ENCODE results near the gene SV2C.
"Not testable (repeated sequence)": the region's sequence is repeated elsewhere in the genome, so short reads cannot be mapped to it uniquely, and the experiment has no call there.

SV2C gene, protein sequence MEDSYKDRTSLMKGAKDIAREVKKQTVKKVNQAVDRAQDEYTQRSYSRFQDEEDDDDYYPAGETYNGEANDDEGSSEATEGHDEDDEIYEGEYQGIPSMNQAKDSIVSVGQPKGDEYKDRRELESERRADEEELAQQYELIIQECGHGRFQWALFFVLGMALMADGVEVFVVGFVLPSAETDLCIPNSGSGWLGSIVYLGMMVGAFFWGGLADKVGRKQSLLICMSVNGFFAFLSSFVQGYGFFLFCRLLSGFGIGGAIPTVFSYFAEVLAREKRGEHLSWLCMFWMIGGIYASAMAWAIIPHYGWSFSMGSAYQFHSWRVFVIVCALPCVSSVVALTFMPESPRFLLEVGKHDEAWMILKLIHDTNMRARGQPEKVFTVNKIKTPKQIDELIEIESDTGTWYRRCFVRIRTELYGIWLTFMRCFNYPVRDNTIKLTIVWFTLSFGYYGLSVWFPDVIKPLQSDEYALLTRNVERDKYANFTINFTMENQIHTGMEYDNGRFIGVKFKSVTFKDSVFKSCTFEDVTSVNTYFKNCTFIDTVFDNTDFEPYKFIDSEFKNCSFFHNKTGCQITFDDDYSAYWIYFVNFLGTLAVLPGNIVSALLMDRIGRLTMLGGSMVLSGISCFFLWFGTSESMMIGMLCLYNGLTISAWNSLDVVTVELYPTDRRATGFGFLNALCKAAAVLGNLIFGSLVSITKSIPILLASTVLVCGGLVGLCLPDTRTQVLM

DNA sequence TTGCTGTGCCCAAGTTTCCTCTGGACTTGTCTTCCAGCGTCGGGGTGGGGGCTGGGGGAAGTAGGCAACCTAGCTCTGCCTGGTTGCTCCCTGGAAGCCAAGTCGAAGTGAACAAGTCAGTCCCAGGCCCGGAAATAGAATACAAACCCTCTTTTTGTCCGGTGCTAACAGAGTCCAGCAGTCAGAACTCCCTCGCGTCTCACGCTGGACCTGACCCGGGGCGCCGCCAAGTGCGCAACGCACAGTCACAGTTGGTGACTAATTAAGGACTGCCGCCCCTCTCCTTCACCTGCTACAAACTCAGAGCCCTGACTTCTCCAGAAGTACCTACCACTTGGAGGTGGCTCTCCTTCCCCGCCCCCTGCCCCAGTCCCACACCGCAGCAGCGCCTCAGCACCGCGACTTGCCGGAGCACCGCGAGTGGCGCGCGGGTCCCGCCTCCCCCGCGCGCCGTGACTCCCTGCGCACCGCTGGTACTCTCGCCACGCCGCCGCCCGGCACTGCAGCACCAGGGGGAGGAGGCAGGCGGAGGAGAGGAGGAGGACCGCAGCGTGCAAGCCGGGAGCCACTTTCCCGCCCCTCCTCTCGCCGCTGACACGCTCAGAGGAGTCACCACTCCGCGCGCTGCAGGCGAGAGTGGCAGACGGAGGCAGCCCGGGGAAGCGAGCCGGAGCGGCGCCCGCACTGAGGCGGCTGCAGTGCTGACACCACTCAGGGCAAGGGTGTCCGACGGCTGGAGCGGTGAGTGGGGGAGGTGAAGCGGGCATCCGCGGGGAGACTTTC lies at the start of gene SV2C:
SV2C (plus strand) TSS at position 612 of the 783 bp plus-strand sequence. CDS start 48,368 bp downstream, outside the sequence.
- peak; percentile 3 for DNase-seq (ENCODE audit: low spot score)

DNA sequence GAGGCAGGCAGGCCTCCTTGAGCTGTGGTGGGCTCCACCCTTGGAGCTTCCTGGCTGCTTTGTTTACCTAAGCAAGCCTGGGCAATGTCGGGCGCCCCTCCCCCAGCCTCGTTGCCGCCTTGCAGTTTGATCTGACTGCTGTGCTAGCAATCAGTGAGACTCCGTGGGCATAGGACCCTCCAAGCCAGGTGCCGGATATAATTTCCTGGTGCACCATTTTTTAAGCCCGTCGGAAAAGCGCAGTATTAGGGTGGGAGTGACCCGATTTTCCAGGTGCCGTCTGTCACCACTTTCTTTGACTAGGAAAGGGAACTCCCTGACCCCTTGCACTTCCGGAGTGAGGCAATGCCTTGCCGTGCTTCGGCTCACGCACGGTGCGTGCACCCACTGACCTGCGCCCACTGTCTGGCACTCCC lies 45.4 kb upstream of the SV2C start:
- not testable (repeated sequence) for DNase-seq (ENCODE audit: low spot score)

DNA sequence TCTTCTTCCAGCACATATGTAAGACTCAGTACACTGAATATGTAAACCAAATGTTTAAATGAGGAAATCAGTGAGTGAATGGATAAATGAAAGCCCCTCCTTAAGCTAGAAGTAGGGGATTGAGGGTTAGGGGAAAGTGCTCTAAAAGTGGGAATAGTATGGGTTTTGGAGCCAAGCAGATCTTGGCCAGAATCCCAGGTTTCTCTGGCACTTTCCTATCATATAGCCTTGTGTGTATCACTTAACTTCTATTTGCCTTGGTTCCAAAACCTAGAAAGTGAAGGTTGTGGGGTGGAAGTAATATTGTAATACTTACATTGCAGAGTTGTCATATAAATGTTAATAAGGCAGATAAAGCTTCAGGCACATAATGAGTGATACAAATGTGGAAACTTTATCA lies 45.0 kb upstream of the SV2C start:
- no peak for DNase-seq (ENCODE audit: low spot score)

DNA sequence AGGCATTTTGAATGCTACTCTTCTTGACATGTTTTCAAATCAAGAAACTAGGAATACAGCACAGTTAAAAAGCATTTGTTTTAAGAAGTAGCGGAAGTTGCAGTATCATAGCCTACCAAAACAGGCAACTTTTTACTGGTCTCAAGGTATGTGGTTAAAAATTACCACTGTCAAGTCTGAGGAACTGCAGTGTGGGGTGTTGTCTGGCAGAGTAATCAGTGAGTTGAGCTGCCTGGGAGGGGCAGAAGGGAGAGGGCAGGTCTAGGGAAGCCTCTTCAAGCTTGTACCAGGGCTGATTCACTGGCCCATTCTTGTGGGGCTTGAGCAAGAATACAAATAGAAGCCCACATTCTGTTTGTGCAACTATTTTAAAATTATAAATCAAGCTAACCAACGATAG lies 42.4 kb upstream of the SV2C start:
- no peak for DNase-seq (ENCODE audit: low spot score)

DNA sequence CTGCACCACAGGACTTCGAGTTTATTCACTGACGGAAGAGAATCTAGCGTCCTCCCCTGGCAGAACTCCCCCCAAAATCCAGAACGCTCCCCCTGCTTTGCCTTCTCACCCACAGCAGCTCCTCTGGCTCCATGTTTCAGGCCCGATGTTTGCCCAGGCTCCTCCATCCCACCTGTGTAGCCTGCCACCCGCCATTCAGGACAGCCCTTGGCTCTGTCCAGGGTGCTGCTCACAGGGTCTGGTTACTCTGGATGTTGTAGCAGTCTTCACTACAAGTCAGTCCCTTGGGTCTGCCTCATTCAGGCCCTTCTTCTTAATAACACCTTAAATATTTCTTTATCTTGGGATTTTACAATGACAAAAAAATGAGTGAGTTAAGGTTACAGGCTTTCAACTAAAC lies 41.3 kb upstream of the SV2C start:
- no peak for DNase-seq (ENCODE audit: low spot score)

DNA sequence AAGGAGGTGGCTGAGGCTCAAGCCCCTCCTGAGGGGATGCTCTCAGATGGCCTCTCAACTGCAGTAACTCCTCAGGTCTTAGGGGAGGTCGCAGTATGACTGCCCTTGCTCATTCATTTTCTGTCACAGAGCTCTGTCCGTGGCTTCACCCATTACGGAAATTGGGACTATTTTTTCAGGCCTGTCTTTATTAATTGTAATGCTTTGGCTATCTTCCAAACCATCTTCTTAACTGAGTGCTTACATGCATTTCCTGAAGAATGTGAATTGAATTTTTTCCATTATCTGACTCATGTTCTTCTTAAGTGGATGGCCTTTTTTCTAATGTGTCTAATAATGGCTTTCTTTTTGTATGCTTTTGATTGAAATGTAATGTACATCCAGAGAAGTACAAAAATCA lies 36.4 kb upstream of the SV2C start:
- no peak for DNase-seq (ENCODE audit: low spot score)

DNA sequence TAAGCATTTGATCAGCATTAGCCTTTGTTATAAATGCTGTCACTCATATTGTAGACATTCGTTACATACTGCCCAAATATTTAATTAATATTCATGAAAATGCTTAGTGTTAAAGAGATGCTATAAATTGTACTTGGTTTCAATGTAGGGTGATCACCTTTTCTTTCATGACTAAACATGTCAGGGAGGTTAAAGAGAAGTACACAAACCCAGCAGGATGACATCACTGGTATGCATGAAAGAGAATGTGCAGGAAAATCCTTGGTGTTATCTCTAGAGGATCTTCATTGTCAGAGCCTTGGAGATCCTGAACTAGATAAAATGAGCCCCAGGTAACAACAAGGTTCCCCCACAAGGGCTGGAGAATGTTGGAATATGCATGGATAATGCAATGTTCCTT lies 33.0 kb upstream of the SV2C start:
- no peak for DNase-seq (ENCODE audit: low spot score)

DNA sequence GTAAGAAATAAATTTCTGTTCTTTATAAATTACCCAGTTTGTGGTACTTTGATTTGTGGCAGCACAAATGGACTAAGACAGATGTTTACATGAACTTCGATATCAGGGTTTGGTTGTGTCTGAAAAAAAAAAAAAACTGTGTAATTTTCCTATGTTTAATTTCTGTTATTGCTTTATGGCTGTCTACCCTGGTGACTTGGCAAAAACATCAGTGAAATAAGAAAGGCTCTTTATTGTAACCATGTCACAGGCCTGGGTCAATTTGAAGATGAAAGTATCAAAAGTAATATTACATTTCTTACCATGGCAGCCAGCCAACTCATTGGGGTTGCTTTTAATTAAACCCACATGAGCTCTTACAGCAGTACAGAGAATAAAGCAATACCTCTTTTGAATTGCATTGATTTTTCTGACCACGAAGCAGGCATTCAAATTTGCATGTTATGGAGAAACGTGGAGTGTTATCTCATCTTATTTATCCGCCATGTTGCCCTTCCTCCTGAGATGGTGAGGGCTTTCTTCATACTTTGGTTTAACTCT lies 20.6 kb upstream of the SV2C start:
- DNase-seq (ENCODE audit: low spot score): no peak

DNA sequence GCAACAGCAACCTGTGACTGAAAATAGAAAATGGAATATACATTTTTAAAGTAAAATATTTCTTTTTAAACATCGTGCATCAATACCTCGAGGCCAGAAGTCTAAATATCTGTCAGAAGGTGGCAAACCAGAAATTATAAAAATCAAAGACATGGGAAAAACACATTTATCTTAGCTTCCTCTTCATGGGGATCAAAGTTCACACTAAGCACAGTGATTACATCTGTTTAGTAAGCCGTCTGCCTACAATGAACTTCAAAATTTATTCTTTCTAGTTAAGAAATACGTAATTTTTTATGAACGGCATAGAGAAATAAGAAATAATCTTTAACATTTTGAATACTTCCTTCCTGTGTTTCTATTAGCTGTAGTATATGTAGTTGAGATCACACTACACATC lies 17.9 kb upstream of the SV2C start:
- DNase-seq (ENCODE audit: low spot score): no peak

DNA sequence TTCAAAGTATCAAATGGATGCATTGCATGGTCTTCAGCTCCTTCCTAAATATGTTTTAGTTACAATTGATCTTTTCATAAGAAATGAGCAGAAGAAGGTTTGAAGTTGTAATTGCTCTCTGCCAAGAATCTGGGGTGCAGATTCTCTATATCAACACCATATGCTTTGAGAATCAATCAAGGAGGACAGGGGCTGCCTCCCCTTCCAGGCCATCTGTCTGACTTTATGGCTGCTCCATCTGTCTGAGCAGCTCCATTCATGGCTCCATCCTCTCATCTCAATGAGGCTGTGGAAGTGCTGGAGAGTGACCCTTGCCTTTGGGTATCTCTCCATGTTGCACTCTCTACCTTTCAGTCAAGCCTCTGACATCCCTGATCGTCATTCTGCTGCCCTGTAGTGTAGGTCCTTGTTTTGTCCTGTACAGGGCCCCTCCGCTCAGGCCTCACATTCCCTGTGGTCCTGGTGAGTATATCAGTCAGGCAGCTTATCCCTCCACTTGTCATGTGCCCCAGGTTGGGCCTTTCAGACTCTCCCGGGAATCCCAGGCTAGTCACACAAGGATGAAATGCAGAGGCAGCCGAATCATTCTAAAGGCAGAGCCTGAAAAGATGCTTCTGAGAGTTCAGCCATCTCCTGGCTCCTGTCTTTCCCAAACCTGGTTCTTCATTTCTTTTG lies 14.0 kb upstream of the SV2C start:
- no peak for DNase-seq (ENCODE audit: low spot score)

DNA sequence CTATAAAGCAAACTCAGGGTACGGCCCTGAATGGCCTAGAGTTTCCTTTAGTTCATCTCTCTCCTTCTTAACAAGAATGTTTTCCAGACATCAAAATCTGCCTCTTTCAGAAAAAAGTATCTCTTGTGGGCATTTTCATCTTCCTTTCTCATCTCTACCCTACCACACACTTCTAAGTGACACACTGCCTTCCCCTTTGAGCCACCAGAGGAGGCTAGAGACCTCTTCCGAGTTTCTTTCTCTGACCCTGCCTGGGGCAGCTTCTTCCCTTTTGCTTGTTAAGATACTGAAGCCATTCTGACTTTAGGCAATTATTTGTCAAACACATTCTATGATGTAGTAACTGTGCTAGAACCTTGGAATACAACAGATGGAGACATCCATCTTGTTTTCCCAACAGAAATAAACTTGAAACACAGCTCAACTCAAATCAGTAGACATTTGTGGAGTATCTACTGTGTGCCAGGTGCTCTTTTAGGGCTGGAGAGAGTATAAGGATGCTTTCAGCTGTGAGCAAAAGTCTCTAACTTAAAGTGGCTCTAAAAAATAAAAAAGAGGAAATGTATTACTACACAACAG lies 8.6 kb upstream of the SV2C start:
- DNase-seq (ENCODE audit: low spot score): no peak

DNA sequence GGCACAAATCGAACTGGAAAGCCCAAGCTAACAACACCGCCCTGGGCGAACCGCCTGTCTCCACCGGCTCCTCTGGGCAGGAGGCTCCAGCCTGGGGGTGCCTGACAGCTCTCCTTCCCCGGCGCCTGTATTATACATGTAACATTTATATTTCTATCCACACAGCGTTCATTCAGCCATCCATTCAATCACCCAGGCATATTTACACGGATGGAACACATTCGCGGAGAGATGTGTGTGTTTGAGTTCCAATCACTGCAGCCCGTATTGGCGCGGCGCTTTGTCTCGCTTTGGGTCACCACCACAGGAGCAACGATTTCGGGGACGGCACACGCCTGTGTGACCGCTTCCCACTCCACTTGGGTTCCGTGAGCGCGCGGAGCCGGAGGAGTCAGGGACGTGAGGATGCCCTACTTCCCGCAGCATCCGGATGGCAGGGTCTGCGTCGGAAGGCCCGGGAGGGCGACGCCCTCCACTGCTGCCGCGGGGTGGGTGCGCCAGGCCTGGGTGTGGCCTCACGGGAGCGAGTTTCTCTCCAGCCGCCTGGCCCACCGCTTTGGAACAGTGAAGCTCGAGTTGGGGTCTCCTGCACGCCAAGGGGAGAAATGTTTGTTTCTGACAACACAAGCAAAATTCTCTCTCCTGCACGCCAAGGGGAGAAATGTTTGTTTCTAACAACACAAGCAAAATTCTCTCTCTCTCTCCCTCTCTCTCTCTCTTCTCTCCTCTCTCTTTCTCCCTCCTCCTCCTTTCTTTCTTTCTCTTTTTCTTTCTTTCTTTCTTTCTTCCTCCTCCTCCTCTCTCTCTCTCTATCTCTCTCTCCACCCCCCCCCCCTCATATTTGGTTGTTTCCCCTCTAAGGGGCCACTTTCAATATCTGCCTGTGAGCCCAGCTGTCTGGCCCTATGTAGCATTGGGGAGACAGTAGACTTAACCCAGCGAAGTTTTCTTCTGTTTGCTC lies 1.1 kb upstream of the SV2C start:
- DNase-seq (ENCODE audit: low spot score): no peak

DNA sequence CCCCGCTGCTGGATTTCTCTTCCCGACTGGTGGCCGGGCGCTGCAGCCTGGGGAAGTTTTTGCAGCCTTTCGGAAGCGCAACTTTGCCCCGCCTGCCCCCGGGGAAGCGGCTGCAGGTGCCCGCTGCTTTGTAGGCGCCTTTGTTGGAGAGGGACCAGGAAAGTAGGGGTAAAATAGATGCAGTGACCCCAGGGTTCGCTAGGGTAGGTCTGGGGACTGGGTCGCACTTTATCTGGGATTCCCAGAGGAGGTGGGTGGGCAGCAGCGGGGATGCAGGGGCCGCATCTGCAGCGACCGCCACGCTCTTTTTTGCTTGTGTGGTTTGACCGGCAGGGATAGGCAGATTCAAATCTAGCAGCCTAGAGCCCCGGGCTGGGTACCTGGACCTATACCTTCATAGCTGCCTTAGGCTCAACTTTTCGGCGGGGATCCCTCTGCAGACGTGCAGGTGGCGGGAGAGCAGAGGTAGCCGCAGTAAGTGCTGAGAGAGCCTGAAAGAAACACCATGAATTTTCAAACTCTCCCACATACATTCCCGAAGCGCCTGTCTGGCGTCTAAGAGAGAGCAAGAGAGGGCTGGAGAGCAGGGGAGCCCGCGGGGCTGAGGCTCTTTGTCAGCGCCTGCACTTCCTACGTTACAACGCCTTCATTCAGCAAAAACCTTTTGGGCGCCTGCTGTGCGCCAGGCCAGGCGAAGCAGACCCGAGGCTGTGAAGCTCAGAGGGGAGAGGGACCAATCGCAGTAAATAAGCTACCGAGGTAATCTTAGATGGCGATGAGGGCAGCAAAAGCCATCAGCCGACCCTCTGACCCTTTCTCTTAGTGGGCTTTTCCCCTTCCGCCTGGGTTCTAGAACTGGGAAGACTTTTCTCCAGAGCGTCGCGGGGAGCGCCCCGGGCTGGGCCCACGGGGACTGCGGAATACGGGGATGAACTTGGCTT lies 642 bp downstream of the SV2C start:
- no peak for DNase-seq (ENCODE audit: low spot score)

DNA sequence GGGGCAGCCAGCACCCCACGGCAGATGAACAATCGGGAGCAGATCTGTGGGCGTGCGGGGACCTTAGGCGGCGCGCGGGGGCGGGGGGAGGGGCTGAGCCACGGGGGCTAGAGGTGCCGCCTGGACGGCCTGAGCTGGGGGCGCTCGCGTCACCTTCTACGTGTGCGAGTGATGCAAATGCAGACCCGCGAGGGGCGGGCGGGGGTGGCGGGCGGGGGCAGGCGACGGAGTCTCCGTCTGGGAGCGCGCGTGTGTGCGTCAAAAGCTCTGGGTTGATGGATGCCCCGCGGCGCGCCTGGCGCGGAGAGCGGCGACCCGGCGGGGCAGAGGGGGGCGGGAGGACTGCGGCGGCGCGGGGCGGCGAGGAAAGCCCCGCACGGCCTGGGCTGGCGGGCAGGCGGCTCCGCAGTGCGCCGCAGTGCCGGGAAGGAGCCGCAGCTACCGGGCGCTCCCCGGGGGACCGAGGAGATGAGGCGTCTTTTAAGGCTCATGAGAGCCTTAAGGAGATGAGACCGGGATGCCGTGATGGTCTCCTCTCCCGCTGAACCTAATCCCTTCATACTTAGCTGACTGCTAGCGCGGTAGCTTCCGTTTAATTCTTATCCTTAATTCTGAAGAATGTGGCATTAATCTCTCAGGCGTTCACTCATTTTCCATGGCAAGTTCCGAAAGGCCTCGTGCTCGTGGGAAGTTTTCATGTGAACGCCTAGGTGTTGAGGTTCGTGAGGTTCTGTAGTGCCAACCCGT lies 1.5 kb downstream of the SV2C start:
- peak; percentile 2 for DNase-seq (ENCODE audit: low spot score)

DNA sequence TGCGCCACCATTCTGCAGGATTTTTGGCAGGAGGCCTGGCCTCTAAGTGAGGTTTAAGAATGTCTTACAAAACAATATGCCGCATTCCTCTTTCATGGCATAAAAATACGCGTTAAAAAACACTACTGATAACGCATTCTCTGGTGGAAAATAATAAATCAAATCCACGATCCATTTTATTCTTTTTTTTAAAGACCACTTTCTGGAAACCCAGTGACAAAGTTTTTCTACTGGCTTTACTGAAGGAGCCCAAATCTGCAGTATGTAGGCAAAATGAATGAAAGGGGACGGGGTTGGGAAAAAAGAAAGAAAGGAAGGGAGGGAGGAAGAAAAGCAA lies 2.0 kb downstream of the SV2C start:
- DNase-seq (ENCODE audit: low spot score): no peak

DNA sequence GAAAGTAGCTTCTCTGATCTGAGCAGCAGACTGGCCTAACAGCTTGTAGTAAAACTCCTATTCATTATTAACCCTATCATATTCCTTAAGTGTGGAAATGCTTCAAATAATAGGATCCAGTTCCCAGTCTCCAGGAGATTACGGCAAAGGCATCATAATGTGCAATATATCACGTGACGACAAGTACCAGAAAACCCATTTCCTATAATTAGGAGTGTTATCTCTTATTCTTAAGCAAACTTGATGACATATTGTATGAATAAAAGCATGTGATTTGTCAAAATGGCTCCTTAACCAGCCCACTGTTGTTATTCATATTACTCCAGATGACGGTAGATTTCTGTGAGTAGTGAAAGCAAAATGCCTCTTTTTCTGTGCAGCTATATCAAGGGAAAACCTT lies 2.9 kb downstream of the SV2C start:
- no peak for DNase-seq (ENCODE audit: low spot score)

DNA sequence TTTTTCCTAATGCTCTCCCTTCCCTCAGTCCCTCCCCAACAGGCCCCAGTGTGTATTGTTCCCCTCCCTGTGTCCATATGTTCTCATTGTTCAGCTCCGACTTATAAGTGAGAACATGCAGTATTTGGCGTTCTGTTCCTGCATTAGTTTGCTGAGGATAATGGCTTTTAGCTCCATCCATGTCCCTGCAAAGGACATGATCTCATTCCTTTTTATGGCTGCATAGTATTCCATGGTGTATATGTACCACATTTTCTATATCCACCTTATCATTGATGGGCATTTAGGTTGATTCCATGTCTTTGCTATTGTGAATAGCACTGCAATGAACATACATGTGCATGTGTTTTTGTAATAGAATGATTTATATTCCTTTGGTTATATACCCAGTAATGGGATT lies 6.0 kb downstream of the SV2C start:
- not testable (repeated sequence) for DNase-seq (ENCODE audit: low spot score)

DNA sequence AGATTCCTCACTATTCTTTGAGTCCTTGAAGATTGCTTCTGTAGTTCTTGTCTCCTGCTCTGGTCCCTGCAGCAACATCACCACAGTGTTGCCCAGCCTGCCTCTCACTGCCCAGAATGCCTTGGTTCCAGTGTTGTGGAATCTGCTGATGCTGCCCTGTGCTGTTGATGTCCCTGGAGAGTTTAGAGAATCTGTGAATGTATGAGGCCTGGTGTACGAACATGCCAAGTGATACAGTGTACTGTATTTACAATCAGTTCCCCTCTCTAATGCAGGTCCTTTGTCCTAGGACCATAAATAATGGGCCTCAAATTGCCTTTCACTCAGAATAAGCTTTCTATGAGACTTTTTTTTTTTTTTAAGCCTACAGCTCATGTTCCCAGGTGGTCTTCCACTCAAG lies 8.2 kb downstream of the SV2C start:
- no peak for DNase-seq (ENCODE audit: low spot score)

DNA sequence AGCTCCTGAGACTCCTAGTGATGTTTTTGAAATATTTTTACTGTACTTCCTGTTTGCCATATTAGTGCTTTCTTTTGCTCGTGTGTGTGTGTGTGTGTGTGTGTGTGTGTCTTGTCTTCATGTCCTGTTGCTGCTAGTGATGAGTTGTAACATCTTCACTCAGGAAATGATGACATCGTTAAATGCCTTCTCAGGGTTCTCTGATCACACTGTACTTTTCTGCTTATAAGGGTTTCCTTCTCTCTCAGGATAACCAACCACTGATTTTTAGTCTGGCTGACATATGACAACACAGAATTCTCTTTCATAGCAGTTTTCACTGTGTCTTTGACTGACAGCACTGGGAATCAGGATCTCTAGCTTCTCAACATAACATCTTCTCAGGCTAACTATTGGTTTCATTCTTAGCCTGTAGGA lies 16.1 kb downstream of the SV2C start:
- DNase-seq (ENCODE audit: low spot score): no peak
